Dedifferentiated amniotic fluid mesenchymal stem cell (primary cell): ENCODE measurements around the gene FANCC.
"Not testable (repeated sequence)": the region's sequence is repeated elsewhere in the genome, so short reads cannot be mapped to it uniquely, and the experiment has no call there.

Source experiments
- DNase-seq: peaks from one replicate; pipeline ENCODE4 v3.0.0-alpha.2; 2016; ENCODE audit errors: extremely low spot score

Gene FANCC

DNA sequence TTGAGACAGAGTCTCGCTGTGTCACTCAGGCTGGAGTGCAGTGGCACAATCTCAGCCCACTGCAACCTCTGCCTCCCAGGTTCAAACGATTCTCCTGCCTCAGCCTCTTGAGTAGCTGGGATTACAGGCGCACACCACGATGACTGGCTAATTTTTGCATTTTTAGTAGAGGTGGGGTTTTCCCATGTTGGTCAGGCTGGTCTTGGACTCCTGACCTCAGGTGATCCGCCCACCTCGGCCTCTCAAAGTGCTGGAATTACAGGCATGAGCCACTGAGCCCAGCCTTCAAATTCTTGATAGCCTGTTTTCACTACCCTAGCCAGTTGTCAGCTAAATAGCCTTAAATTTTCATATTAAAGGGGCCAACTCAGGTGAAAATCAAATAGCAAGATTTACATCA lies 11.6 kb upstream of the FANCC start:
- not testable (repeated sequence) for DNase-seq

DNA sequence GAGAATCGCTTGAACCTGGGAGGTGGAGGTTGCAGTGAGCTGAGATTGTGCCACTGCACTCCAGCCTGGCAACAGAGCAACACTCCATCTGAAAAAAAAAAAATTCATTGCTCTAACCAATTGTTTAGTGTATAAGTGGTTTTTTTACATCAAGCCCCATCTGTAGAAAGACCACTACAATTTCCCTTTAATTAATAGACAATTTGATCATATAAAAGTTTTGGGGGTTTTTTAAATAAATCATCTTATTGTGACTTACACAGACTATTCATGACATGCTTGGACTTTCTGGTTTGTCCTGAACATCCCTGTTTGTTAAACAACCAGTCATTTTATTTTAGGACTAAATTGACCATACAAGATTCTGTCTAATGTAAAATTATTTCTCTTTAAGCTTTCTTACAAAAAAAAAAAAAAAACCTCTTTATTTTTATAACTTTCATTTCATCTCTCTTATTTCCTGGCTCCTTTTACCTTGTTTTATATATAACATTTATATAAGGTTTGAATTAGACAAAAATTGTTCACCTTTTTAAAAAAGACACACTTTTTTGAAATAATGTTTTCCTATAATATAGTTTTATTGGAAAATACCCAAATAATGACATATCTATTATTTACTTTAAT lies 9.8 kb upstream of the FANCC start:
- no peak for DNase-seq

DNA sequence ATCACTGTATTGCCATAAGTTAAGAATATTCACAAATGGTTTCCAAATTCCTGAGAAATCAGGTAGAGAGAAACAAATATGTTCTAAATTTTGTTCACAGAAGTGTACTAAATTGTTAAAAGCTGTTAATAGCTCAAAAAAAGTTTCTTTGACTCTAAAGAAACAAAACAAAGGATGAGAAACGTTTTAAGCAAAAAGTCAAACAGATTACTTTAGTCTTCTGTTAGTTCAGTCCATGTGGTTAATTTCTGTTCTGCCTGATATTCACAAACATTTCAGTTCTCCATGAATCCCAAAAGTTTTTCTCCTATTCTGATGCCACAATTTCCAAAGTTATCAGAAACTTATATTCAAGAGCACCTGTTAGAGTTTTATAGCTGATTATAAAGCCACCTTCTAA lies 7.7 kb upstream of the FANCC start:
- DNase-seq: no peak

DNA sequence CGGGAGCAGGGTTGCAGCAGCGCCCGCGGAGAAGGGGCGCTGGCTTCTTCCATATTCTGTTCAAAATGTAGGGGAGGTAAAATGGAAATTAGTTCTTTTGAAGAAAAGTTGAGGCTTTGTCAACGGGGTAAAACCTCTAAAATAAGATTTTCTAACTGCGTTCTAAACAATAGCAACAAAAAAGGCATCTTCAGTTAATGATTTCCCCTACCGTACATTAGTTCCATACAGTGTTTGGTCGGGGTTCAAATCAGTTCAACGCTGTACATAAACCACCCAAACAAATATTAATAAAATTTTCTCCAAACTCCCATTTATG lies 343 bp upstream of the FANCC start:
- DNase-seq: no peak

DNA sequence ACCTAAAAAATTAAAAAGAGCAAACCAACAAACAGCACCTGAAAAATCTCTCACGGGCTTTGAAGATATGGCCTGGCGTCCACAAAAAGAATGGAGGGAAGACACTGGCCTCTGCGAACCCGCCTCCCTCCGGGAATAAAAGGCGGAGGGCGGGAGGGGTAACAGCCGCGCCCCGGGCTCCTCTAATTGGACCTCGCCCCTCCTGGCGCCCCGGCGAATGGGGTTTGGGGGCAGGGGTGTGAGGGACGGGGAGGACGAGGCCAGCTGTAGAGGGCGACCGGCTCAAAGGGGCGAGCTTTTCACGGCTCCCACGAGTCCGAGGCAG lies 753 bp downstream of the FANCC start:
- peak; percentile 15 for DNase-seq

DNA sequence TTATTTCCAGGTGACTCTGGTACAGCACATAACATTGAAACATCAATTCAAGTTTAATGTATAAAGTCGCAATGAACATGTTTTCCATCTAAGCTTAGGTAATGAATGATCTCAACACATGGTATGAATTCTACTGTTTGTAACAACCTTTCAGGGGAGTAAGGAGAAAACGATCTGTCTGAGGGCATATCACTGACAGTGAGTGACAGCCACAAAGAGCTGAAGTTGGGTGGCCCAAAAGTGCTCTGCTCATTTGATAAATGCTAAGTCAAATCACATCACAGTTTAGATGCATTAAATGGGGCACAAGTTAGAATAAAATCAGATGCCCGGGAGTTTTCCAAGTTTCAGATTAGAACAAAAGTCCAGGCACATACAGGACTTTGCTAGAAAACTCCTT lies 1.2 kb downstream of the FANCC start:
- DNase-seq: no peak

DNA sequence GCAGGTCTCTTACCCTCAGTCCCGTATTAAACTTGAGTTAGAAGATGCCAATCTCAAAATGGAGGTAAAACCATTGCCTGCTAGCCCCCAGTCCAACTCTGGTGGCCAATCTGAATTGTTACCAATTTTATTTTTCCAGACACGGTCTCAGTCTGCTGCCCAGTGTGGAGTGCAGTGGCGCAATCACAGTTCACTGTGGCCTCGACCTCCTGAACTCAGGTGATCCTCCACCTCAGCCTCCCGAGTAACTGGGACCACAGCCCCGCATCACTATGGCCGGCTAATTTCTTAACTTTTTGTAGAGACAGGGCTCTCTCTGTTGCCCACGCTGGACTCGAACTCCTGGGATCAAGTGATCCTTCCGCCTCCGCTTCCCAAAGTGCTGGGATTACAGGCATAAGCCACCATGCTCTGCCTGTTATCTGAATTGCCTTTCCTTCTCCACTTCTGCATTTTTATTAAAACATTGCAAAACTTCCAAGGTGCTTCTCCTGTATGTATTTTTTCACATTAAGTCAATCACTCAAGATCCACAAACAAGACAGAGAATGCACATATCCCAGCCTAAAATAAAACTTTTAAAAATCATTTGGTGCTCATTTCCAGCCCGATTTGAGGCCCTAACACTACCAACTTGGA lies 2.3 kb downstream of the FANCC start:
- no peak for DNase-seq

DNA sequence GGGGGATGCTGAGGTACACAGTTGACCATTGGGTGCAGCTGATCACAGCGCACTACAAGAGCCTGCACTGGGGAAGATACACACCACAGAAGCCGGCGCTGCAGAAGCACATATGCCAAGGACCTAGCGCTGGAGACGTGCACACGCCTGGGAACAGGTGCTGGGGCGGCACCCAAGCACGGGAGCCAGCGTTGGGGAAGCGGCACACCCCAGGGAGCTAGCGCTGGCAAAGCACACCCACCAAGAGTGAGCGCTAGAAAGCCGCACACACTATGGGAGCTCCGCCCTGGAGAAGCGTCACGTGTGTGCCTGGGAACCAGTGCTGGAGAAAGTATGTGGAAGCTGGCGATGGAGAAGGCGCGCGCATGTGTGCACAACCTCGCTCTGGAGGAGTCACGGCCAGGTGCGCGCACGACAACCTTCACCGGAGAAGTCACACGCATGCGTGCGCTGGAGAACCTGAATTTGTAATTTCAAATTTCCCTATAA lies 4.5 kb downstream of the FANCC start:
- no peak for DNase-seq

DNA sequence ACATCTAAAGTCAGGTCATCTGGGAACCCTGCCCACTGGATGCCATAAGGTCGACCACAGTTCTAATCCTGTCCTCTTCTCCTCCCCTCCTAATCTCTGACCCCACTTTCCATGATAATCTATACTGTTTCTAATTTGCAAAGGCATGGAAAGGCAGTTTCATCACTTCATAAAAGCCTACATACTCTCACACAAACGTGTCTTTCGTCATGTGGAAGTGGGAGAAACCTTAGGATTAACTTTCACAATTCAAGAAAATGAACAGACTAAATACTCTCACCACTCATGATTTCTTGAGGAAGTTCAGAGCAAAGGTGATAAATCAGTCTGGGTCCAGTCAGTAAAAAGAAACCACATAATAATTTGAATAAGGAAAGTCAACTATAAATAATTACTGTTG lies 5.5 kb downstream of the FANCC start:
- DNase-seq: no peak

DNA sequence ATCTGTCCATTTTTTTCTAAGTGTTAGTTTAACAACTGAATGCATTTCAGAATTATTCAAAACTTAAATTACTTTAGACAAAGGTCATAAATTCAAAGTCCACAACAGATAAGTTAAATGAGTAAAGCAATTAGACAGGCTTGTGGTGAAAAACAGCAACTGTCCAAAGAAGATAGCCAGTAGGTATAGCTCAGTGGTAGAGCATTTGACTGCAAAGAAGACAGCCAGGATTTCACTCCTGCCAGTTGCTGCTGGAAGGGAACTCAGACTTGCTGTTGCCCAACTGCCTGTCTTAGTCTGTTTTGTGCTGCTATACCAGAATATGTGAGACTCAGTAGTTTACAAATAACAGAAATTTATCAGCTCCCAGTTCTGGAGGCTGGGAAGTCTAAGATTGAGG lies 10.0 kb downstream of the FANCC start:
- DNase-seq: no peak

DNA sequence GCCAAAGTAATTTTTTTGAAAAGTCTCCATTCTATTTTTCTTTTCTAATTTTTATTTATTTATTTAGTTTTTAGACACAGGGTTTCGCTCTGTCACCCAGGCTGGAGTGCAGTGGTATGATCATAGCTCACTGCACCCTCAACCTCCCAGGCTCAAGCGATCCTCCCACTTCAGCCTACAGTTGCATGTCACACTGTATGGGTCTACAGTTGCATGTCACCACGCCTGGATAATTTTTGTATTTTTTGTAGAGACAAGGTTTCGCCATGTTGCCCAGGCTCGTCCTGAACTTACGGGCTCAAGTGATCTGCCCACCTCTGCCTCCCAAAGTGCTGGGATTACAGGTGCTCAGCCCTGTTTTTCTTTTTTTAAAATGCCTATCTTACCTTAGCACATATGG lies 10.7 kb downstream of the FANCC start:
- no peak for DNase-seq

DNA sequence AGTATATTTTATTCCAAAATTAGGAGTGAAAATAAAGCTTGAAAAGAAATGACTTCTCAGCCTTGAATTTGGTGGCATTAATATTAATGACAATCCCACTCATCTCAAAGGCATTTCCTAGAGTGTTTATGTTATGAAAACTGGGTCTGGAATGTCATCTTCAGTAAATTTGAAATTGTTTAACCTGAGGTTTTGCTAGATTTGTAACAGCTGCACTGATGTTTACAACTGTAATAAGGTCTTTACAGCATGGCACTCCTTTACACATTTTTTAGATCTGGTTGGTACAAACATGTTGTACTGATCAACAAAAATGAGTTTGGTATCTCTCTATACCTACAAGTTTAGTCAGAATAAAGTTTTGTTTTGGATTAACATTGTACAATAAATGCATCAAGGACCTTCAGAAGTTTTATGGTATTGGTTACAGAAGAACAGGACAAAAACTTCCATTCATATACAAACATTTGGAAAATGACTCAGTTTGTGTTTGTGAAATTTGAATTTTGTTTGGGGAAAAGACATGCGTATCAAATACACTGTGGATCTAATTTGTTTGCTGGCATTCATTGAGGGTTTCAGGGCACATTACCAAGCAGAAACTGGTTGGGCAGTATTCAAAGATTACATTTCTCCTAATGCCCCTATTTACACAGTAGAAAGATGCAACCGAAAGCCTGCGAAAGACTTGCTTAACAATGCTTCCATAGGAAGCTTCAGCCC lies 11.6 kb downstream of the FANCC start:
- peak; percentile 19 for DNase-seq

DNA sequence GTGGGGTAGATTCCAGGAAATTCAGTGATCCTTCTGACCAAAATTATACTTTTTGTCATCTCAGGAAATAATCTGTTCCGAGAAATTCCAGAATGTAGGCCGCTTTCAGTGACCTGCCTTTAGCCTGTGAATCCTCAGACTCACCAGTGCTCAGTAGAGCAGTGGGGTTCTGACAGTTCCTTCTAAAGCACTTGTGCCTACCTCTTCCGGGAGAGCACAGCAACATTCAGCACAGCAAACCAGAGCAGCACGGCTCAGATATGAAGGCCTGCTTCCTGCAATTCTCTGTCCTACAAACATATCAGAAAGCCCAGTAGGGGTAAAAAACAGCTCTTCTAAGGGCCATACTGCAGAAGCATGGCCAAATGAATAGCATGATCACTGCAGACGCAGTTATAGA lies 15.0 kb downstream of the FANCC start:
- DNase-seq: no peak

DNA sequence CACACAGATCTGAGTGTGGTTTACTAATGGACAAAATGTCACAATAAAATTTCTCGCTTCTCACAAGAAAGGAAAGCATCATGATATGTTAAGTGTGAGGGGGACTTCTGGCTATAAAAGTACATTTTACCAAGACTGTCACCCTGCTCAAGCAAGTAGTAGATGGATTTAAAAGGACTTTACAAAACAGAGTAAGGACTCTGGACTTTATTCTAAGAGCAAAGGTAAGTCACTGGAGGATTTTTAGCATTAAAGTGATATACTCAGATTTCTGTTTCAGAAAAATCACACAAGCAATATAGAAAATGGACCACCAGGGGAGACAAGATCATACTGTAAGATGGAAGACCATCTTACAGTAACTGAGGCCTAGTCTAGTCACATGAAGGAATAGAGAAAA lies 19.7 kb downstream of the FANCC start:
- DNase-seq: no peak

DNA sequence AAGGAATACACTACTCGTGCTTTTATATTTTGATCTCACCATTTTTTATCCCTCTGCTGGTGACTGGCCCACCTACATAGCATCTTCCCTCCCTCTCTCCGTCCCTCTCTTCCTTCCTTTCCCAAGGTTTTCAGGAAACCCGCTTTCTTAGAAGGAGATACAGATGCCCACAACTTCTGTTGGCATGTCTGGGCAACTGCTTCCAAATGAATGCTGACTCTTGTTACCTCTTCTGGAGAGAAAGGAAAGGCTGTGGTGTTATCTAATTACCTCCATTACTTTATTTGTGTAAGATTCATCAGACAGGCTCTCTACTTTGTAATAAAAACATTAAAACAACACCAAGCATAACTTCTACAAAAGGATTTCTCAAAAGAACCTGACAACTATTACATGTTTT lies 20.2 kb downstream of the FANCC start:
- DNase-seq: no peak

DNA sequence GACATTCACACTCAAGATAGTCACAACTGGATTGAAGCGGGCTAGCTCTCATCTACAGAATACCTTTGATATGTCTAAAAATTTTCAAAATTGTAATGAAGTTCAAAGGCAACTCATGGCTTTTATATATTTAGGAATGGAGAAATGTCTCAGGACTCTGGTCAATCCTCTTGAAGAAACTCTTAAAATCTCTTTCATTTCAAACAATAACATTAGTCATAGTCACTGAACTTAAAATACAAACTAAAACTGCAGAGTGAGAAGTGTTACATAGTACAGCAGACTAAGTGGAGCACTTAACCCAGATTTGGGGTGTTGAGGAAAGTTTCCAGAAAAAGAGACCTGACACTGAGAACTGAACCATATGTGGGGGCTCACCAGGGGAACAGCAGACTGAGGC lies 20.7 kb downstream of the FANCC start:
- DNase-seq: peak; percentile 19

DNA sequence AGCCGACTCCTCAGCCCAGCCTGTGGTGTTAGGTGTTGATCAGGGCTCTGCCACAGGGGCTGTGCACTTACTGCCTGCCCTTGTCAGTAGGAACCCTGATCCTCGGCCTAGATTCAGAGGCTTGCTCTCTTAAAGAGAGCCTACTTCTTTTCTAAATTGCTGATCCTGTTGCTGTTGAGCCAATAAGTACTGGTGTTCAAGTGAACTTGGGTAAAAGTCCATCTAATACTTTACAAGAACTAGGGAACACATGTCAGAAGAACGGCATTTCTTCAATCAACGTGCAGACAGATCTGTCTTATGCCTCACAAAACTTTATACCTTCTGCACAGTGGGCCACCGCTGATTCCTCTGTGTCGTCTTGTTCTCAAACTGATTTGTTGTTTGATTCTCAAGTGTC lies 24.2 kb downstream of the FANCC start:
- not testable (repeated sequence) for DNase-seq

DNA sequence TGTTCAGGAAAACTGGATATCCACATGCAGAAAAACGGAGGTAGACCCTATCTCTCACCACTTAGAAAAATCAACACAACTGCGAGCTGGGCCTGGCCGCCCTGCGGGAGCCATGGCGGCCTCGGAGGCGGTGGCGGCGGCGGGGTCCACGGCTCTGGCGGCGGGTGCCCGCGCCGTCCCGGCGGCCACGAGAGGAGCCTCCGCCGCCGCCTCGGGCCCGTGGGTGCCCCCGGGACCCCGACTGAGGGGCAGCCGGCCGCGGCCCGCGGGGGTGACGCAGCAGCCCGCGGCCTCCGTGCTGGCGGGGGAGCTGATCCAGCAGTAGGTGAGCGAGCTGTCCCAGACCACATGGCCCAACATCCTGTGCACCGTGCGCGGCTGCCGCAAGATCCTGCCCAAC lies 25.3 kb downstream of the FANCC start:
- DNase-seq: no peak

DNA sequence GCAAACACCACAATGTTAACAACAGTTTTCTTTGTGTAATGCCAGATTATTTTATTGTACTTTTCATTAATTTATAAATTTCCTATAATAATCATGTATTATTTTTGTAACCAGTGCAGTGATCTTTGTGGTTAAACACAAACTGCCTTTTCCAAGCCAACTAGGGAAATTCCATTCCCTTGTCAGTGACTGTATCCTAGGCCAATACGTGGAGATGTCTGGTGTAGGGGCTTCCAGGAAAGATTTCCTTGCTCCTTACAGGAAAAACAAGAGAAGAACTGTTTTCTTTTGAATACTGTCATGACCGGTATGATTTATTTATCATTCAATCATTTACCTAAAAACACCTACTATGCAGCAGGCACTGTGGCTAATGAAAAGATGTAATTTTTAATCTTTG lies 31.4 kb downstream of the FANCC start:
- no peak for DNase-seq

DNA sequence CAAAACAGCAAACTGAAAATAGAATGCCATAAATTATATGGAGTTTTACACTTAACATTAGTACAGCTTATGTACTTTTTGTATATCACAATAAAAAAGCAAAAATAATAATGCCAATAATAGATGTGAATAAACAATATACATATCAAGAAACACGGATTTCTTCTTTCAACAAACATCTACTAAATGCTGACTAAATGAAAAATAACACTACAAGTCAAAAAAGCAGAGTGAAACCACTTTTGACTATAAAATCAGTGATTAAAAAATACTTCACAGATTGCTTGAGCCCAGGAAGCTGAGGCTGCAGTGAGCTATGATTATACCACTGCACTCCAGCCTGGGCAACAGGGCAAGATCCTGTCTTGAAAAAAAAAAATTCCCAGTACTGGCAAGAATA lies 32.2 kb downstream of the FANCC start:
- DNase-seq: no peak

DNA sequence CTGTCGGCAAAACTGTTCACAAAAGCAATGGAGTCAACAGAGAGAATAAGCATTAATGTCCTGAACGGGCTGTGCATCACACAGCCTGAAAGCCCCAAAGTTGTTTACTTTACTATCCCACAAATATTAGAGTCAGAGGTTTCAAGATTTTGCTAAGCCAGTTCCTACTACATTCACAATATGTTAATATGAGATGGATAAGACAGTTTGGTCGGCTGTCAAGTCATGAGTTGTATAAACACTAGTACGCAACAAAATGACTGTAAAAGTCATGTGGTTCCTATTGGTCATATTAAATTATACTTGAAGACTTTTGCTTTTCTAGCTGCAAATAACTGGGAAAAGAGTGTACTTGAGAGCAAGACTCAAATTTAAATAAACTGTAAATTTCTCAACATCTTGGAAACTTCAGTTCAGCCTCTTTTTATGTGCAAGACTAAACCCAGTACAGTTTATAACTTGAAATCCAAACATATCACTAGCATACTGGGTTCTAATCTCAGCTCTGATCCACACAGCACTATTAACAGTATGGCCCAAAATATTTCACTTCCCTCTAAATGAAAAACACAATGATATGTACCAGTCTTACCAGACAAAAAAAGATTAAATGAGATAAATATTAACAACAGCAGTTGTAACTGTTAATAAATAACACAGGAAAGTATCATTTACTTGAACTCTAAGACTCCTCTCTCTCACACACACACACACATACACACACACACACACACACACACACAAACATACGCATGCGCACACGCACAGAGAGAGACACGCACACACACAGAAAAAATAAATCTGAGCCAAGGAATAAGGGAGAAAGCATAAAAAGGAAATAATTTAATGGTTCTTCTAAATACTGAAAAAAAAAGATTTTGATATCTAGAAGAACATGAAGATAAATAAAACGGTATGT lies 33.1 kb downstream of the FANCC start:
- peak; percentile 27 for DNase-seq

DNA sequence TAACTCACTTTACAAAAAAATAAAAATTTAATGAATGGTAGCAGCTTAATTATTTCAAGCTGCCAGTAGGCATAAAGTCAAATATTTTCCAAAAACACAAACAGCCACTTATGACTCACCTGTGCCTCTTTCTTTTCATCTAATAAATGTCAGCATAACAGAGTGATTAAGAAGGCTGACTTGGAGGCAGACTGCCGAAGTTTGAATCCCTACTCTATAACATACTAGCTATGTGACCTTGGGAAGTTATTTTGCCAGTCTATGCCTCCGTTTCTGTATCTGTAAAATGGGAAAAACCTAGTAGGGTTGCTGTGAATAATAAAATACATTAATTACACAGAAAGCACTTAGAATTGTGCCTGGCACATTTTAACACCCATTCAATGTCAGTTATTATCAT lies 33.8 kb downstream of the FANCC start:
- no peak for DNase-seq

DNA sequence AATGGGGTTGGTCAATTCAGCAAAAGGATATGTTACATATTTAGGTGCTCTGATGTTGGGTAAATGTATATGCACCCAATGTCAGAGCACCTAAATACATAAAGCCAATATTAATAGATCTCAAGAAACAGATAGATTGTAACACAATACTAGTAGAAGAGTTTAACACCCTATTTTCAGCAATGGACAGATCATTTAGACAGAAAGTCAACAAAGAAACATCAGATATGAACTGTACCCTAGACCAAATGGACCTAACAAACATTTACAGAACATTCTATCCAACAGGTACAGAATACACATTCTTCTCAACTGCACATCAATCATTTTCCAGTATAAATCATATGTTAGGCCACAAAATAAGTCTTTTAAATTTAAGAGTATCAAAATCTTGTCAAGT lies 35.2 kb downstream of the FANCC start:
- no peak for DNase-seq
